Stimulated activated CD8-positive, alpha-beta memory T cell treated with anti-CD3 and anti-CD28 coated beads, Interleukin-15, amount 100 ng/mL, for 1 hour (primary cell): ENCODE measurements around the gene SDC1.

Experiments used
- DNase-seq: peaks from one replicate; pipeline ENCODE4 v3.0.0-alpha.2; 2020; ENCODE audit warnings: low read depth

SDC1 gene

DNA sequence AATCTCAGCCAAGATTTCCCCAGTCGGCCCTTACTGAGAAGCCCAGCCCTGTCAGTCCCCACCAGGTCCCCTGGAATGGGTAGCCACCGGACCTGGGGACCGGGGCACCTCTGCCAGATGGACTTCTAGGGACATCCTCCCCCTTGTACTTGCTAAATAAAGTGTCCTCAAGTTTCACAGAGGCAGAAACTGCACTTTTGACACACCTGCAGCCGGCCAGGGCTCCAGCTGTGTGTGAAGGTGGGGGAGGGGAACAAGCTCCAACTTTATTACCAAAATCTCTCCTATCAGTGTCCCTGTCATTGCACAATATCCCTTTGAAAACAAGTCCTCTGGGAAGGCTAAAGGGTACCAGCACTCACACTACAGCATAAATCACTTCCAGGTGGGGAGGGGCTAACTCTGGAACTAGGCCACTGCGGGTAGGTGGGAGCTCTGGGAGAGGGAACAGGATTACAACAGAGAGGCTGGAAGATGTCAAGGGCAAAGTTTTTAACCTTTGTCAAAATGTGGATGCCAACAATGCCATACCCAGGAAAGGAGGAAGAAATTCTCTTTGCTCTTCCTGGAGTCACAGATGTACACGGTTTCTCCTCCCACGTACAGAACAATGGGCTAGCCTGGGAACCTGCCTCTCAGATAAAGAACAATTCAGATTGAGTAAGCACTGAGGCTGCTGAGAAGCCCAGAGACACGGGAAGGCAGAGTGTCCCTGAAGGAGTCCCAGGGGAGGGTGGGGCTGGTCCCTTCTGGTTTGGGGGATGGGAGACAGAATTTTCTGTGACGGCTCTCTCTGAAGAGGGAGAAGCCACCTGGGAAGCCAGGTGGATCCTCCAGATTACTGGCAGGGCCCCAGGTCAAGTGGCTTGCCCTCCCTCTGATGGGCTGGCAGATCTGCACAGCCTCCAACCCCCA, 11.0 kb downstream of the SDC1 start:
- DNase-seq: no peak

- DNase-seq: no peak
Measured at GRCh38 chr2:20212871-20213503, 11.9 kb downstream of the SDC1 start.

GRCh38 chr2:20212459-20212870, 12.5 kb downstream of the SDC1 start:
- no peak for DNase-seq

GRCh38 chr2:20211860-20212458, 13.0 kb downstream of the SDC1 start:
- DNase-seq: no peak

- no peak for DNase-seq
Measured at GRCh38 chr2:20211420-20211819, 13.5 kb downstream of the SDC1 start.

DNA sequence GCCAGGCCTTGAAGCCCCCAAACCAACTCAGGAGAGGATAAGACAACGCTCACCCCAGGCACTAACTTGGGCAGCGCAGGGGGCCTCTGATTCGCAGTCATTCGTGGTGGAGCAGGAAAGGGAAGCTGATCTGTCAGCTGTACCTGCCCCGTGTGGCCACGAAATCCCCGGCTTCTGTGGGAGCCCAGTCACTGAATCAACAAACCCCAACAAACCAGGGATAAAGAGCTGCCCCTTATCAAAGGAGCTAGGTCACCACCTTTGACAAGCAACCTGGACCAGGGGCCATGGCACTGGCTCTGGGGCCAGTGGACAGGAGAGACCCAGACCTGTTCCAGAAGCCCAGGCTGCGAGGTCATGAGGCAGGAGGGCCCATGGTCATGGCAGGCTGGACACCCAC, 14.5 kb downstream of the SDC1 start:
- DNase-seq: no peak

GRCh38 chr2:20209373-20210109, 15.4 kb downstream of the SDC1 start:
- DNase-seq: no peak

GRCh38 chr2:20208476-20208859, 16.5 kb downstream of the SDC1 start:
- no peak for DNase-seq

GRCh38 chr2:20207051-20207450, 17.9 kb downstream of the SDC1 start:
- no peak for DNase-seq

GRCh38 chr2:20205915-20206524, 18.9 kb downstream of the SDC1 start:
- no peak for DNase-seq

- DNase-seq: no peak
Measured at GRCh38 chr2:20205069-20205468, 19.9 kb downstream of the SDC1 start.

GRCh38 chr2:20203521-20204225, 21.3 kb downstream of the SDC1 start:
- no peak for DNase-seq

- DNase-seq: no peak
Measured at GRCh38 chr2:20203072-20203471, 21.9 kb downstream of the SDC1 start.

GRCh38 chr2:20201671-20202070, 23.3 kb downstream of the SDC1 start:
- no peak for DNase-seq

DNA sequence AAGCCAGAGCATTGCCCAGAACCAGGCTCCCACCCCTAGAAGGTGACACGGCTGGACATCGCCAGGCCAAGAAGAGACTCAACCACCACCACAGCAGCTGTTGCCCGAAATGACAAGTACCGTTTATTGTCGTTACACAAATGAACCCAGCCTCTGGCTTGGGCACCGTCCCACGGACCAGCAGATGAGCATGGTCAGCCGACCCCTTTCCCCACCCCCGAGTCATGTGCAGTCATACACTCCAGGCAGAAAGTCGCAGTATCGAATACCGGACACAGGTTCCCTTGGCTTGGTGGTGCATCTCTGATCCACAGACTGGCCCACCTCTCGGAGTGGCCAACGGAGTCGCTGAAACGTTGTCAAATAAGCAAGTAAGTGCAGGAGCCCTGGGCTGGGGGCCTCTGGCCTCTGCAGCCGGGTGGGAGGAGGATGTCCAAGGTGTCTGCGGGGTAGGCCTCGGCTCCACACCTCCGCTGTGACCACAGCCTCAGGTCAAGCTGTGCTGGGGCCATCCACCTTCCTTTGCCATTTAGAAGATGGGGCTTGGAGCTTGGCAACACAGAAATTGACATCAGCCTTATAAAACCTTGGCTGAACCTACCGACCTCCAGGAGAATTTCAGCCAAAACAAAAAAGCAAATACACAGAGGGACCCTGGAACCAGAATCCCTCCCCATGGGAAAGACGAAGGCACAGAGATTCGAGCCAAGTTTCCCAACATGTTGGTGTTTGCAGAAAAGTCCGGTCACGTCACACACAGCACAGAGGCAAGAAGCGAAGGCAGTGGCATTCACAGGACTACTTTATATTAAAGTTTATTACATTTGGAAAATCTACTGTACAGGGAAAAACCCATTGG, 24.0 kb downstream of the SDC1 start:
- DNase-seq: no peak

DNA sequence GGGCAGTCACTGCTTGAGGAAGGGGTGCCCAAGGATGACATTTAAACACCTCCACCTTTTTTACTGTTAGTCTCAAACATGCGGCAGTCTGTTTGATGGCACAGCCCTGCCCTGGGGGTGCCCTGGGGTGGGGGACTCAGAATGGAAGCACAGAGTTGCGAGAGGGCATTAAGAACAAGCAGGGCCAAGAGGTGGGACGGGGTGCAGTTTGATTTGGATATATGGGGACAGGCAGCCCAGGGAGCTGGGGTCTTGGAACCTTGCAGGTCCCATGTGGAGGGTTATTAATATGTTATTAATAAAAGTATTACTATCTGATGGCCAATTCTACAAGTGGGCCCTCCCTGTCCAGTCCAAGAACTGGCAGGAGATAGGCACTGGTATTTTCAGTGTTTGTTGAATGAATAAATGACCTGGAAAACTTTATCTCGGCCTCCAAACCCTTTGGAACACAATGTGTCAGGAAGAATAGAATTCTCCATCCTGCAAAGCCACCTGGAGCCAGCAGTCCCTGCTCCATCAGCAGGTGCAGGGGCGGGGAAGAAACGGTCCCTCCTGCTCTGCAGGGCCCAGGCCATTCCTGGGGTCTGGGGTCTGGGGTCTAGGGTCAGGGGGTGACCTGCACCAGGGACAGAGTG, 25.2 kb downstream of the SDC1 start:
- DNase-seq: no peak

DNA sequence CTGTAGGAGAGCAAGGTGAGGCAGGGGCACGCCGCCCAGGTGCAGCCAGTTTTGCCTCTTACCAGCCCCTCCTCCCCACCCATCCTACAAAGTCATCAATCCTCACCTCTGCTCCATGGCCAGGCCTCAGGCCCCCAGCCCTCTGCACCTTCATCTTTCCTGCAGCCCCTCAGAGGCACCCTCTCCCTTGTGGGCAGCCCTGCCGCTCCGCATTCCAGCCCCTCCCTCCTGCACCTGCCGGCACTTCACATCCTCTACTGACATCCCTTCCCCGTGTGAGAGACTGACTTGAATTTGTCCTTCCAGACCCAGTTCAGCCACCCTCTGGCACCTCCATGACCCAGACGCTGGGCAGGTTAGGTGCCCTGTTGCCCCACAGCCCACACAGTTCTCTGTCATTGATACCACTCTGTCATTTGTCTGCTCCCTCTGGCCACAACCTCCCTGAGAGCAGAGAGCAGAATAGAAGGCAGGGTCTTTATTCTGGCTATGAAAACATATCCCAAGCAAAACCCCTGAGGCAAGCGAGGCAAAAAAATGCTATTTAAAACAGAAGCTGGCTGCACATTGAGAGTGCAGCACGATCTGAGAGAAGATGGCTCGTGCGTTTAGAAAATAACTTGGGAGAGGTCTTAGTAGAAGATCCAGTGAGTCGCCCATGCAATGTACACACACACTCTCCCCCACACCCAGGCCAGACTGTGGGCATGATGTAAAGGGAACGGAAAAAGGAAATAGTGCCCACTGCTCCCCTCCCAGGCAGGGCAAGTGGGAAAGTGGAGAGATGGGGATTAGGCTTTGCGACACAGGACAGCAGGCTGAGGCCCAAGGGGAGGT, 25.9 kb downstream of the SDC1 start:
- DNase-seq: no peak

DNA sequence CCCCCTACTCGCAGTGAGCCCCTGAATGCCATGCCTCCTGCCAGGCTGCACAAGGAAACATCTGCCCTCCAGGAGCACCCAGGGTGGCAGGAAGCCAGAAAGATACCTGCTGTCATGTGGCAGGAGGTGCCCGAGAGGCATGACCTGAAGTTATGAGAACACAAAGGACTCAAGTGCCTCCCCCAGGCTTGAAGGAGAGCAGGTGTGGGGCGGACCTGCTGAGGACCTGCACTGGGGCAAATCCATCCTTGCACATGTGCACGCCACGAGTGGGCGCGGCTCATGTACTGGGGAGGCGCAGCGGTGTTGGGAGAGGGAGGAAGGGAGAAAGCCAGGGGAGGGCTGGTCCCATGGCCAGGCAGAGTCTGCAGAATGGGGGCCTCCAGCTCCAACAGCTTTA, 26.9 kb downstream of the SDC1 start:
- no peak for DNase-seq

DNA sequence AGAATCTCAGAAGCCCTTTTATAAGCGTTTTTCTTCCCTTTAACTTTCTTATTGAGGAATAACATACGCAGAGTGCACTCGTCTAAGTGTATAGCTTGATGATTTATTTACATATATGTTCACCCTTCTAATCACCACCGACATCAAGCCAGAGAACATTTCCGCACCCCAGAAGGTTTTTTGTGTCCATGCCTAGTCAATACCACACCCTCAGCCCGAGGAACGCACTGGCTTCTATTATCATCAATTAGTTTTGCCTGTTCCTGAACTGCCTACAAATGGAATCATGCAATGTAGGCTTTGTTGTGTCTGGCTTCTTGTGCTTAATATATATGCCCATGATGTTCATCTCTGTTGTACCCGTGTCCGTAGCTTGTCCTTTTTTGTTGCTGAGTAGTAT, 27.7 kb downstream of the SDC1 start:
- no peak for DNase-seq
